Measurements from ENCODE around the gene MYO1H. TPM values are rescaled to one million over a fixed set of nuclear protein-coding genes. Genes with fewer than 3 reads are reported as not detected.

The MYO1H gene
- total and polyA plus RNA-seq, 2 of the 8 experiments (the other 6 are each of a cell fraction or from before 2014, with no cell fraction given) = 0.03 TPM; not detected in 1

- TF ChIP-seq YY1 (IDR thresholded peaks at IDR 0.05; ENCODE audit: low read depth, low read length) (no peak), BRCA1 (IDR thresholded peaks at IDR 0.05; ENCODE audit: low read depth, low read length) (no peak)
Observed at GRCh38 chr12:109336593-109336992, 11.1 kb upstream of the MYO1H start (continued).
